Measurements from ENCODE around the gene KCTD16.

DNA sequence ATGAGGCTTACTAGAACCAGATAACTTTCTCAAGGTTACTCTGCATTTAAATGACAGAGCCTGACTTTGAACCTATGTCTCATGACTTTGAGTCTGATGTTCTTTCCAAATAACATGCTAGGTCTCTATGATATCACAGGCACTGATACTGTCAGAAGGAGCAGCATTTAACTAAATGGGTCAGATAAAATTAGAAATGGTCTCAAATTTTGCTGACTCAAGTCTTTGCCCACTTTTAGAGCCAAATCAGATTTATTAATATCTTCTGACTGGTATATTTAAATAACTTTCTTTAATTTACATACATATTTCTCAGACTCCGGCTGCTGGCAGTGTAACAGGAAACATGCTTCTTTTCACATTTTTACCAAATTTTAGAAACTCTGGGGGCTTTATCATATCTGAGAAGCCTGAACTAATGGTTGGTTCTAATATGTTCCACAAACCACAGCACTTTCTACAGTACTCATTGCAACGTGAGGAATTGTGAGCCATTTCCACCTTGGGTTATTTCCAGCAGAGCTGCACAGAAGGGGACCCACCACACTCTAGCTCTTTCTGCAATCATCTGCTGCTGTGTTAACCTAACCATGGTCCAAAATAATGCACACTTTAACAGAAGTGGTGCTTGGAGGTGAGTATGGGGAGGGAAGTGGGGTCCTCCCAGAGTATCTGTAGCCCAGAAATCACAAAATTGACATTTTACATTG is 79.2 kb downstream of the KCTD16 start:
- TF ChIP-seq, protein P1, sequence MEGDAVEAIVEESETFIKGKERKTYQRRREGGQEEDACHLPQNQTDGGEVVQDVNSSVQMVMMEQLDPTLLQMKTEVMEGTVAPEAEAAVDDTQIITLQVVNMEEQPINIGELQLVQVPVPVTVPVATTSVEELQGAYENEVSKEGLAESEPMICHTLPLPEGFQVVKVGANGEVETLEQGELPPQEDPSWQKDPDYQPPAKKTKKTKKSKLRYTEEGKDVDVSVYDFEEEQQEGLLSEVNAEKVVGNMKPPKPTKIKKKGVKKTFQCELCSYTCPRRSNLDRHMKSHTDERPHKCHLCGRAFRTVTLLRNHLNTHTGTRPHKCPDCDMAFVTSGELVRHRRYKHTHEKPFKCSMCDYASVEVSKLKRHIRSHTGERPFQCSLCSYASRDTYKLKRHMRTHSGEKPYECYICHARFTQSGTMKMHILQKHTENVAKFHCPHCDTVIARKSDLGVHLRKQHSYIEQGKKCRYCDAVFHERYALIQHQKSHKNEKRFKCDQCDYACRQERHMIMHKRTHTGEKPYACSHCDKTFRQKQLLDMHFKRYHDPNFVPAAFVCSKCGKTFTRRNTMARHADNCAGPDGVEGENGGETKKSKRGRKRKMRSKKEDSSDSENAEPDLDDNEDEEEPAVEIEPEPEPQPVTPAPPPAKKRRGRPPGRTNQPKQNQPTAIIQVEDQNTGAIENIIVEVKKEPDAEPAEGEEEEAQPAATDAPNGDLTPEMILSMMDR (IDR thresholded peaks at IDR 0.05 in 8 of 11, conservative IDR thresholded peaks at IDR 0.05 in 3 of 11): no peak
- no peak for TF ChIP-seq POLR2A (IDR thresholded peaks at IDR 0.05)
